GM12874 (cell line): ENCODE data around the gene ALOX5.

Experiments
- CTCF ChIP-seq: IDR thresholded peaks from 2 replicates; pipeline ENCODE4 v1.5.1; 2011; ENCODE audit warnings: low read depth, mild to moderate bottlenecking, control low read depth, low read length, moderate library complexity; ENCODE audit not compliant: insufficient read depth

Gene ALOX5

GRCh38 chr10:45373576-45374349 lies at the start of gene ALOX5:
Gene ALOX5, plus strand, starts transcription at chr10:45374216. Its CDS starts 64 bp downstream, at chr10:45374280.
- TF ChIP-seq CTCF: no peak

- TF ChIP-seq CTCF: no peak
Observed at GRCh38 chr10:45325116-45325515, 48.9 kb upstream of the ALOX5 start.

GRCh38 chr10:45339894-45340293 lies 34.1 kb upstream of the ALOX5 start:
- TF ChIP-seq CTCF: no peak

- TF ChIP-seq CTCF: no peak
Observed at GRCh38 chr10:45353186-45353585, 20.8 kb upstream of the ALOX5 start.

GRCh38 chr10:45354261-45354660 lies 19.8 kb upstream of the ALOX5 start:
- no peak for TF ChIP-seq CTCF

GRCh38 chr10:45355494-45355893 lies 18.5 kb upstream of the ALOX5 start:
- TF ChIP-seq CTCF: no peak

GRCh38 chr10:45368181-45368580 lies 5.8 kb upstream of the ALOX5 start:
- no peak for TF ChIP-seq CTCF
